ENCODE measurements around the gene PIEZO2. TPM values are rescaled to one million over a fixed set of nuclear protein-coding genes. Genes with fewer than 3 reads are reported as not detected.

PIEZO2 gene
- total and polyA plus RNA-seq, 2 of the 8 experiments (the other 6 are each of a cell fraction or from before 2014, with no cell fraction given) = 4.7 to 16.5 TPM

DNA sequence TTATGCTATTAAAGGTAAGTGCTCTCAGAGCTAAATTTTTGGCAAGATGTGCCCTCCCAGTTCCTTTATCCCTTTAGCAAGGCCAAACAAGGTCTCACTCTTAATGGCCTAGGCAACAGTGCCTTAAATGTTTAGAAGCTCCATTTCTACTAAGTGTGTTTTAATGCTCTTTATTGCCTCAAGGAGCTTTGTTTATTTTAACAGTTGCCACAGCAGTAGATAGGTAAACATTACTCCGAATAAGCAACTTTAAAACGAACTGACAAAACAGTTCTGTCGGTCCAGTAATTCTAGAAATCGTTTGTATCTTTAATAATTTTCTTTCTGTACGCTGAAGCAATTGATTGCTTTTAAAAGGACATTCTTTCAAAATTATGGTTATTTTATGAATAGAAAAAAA lies 74.5 kb downstream of the PIEZO2 start:
- ChIA-PET POLR2A (ENCODE audit: partially characterized antibody) (no interaction called here), CTCF (ENCODE audit: partially characterized antibody) (interaction anchor here (1.1 kb wide), 1 partner anchor 71 kb away, joined by 3 read pairs; no protein-coding TSS in a partner anchor)
- H3K79me1 ChIP-seq (ENCODE audit: low read depth, low read length) = no peaks in the 10 kb centered on the region
- H2AFZ ChIP-seq (ENCODE audit: low read length) = no peak overlapping the region
- no peak overlapping the region for H2BK120ac ChIP-seq (replicated peaks; ENCODE audit: low read depth, low read length)
- no peak overlapping the region for H3K9ac ChIP-seq (replicated peaks in 1 of 4; ENCODE audit: extremely low read depth in 1 of 4, low read depth in 3 of 4, low read length in 3 of 4)
- H3K9me3 ChIP-seq (ENCODE audit: insufficient read depth in 2 of 2, low read depth in 1 of 2, low read length in 1 of 2) = no peaks in the 10 kb centered on the region
- no peak overlapping the region for H2AK5ac ChIP-seq (ENCODE audit: low read depth, low read length)
- H3K27ac ChIP-seq (ENCODE audit: low read depth, low read length) = no peak overlapping the region
- no peak overlapping the region for H4K91ac ChIP-seq (replicated peaks; ENCODE audit: insufficient read length, low read length)
- FAIRE-seq (no peak), DNase-seq (ENCODE audit: low read depth in 1 of 2, low spot score in 2 of 2) (no peak)
- no peak overlapping the region for H3K4me3 ChIP-seq (ENCODE audit: extremely low read depth in 1 of 4, insufficient read depth in 2 of 4, low read depth in 3 of 4, low read length in 4 of 4)
- H2BK15ac ChIP-seq (ENCODE audit: low read length) = no peak overlapping the region
- no peak overlapping the region for H3K4ac ChIP-seq (replicated peaks; ENCODE audit: insufficient read length, low read depth, low read length)
- peaks cover 0 to 3% of the 10 kb centered on the region in 2 experiments for H4K20me1 ChIP-seq (replicated peaks in 1 of 2; ENCODE audit: control insufficient read depth in 1 of 2, insufficient read depth in 2 of 2, low read length in 2 of 2)
- 90% methylated on average over 5 of the region's 5 CpGs; no CpG with 5 or more reads in 1 of the 2 experiments for WGBS, 2 experiments (ENCODE audit: extremely low coverage in 1 of 2, insufficient coverage in 1 of 2, insufficient read length in 1 of 2, insufficient replicate concordance in 2 of 2, low coverage in 1 of 2, low lambda C conversion rate in 2 of 2, missing lambda C conversion rate in 1 of 2)
- no peaks in the 10 kb centered on the region for H3K4me1 ChIP-seq (replicated peaks in 1 of 4; ENCODE audit: control insufficient read depth in 3 of 4, insufficient read depth in 4 of 4, low read length in 3 of 4)
- no peak overlapping the region for H3K18ac ChIP-seq (ENCODE audit: extremely low read depth, low read length)
- no peaks in the 10 kb centered on the region for H3K36me3 ChIP-seq (ENCODE audit: control insufficient read depth in 2 of 4, insufficient read depth in 4 of 4, low read length in 3 of 4)
- no peak overlapping the region for H3K23ac ChIP-seq (ENCODE audit: insufficient read length)
- no peak overlapping the region for H3K14ac ChIP-seq (ENCODE audit: insufficient read length)
- H3K4me2 ChIP-seq (ENCODE audit: insufficient read depth in 1 of 2, low read depth in 2 of 2, low read length in 2 of 2) = no peak overlapping the region
- H4K5ac ChIP-seq (ENCODE audit: insufficient read length, low read depth, low read length) = no peak overlapping the region
- no peaks in the 10 kb centered on the region for H3K27me3 ChIP-seq (replicated peaks in 1 of 4; ENCODE audit: control insufficient read depth in 3 of 4, extremely low read depth in 1 of 4, insufficient read depth in 3 of 4, low read length in 3 of 4)
- TF ChIP-seq RAD21 (IDR thresholded peaks at IDR 0.05 in 1 of 2, conservative IDR thresholded peaks at IDR 0.05 in 1 of 2; ENCODE audit: low read depth in 2 of 2, low read length in 2 of 2) (no peak), POLR2A (IDR thresholded peaks at IDR 0.05; ENCODE audit: control extremely low read depth in 1 of 2, low read depth in 2 of 2, low read length in 2 of 2) (no peak), SRF (IDR thresholded peaks at IDR 0.05; ENCODE audit: low read depth, low read length) (no peak), SP1 (IDR thresholded peaks at IDR 0.05; ENCODE audit: low read depth, low read length) (no peak), RXRA (IDR thresholded peaks at IDR 0.05; ENCODE audit: insufficient read depth, low read depth, low read length) (no peak), TAF1 (IDR thresholded peaks at IDR 0.05; ENCODE audit: low read depth, low read length) (no peak)
- no peak overlapping the region for H2BK12ac ChIP-seq (ENCODE audit: low read depth, low read length)
- H3K56ac ChIP-seq (replicated peaks; ENCODE audit: insufficient read length, low read depth, low read length) = no peak overlapping the region
- H4K8ac ChIP-seq (ENCODE audit: extremely low read depth, insufficient read depth, low read length) = no peak overlapping the region
- no peaks in the 10 kb centered on the region; the same call in 1 of the 2 replicates for H3K23me2 ChIP-seq (ENCODE audit: low read depth, low read length)
- no peaks in the 10 kb centered on the region for H3K79me2 ChIP-seq (ENCODE audit: control insufficient read depth in 1 of 2, insufficient read depth in 2 of 2, low read length in 2 of 2)
- no peak overlapping the region for H2BK20ac ChIP-seq (ENCODE audit: low read length)
- H2BK5ac ChIP-seq (ENCODE audit: low read depth, low read length) = no peak overlapping the region
